ENCODE measurements around the gene CLEC2D.

Gene CLEC2D

GRCh38 chr12:9660046-9660445, 9.5 kb upstream of the CLEC2D start:
- Histone ChIP-seq H2AFZ (ENCODE audit: low read length) (no peak overlapping the region), H4K91ac (ENCODE audit: low read depth, low read length, poor library complexity) (no peak overlapping the region), H4K8ac (ENCODE audit: low read depth, low read length) (no peak overlapping the region), H3K14ac (ENCODE audit: low read length) (no peak overlapping the region), H2BK120ac (ENCODE audit: low read depth, low read length) (no peak overlapping the region), H3K23ac (ENCODE audit: low read depth, low read length, poor library complexity) (no peak overlapping the region), H3K79me1 (ENCODE audit: low read depth, low read length) (no peaks in the 10 kb centered on the region), H3K4me3 (ENCODE audit: low read length in 2 of 2) (no peak overlapping the region), H2AK5ac (ENCODE audit: low read depth, low read length) (no peak overlapping the region), H2BK15ac (ENCODE audit: low read length) (no peak overlapping the region), H3K27ac (replicated peaks; ENCODE audit: low read length) (no peak overlapping the region), H3K27me3 (ENCODE audit: control insufficient read depth in 3 of 3, insufficient read depth in 3 of 3, low read depth in 1 of 3, low read length in 3 of 3) (no peaks in the 10 kb centered on the region), H3K18ac (ENCODE audit: low read length) (no peak overlapping the region), H3K4ac (ENCODE audit: low read length) (no peak overlapping the region), H2BK5ac (ENCODE audit: low read length) (no peak overlapping the region), H3K4me1 (ENCODE audit: control insufficient read depth in 2 of 2, insufficient read depth in 1 of 2, low read depth in 1 of 2, low read length in 2 of 2) (no peaks in the 10 kb centered on the region), H3K36me3 (replicated peaks in 1 of 2; ENCODE audit: control insufficient read depth in 2 of 2, insufficient read depth in 2 of 2, low read length in 2 of 2) (peaks cover 11 to 100% of the 10 kb centered on the region in 2 donors), H3K9ac (ENCODE audit: low read depth, low read length, poor library complexity) (no peak overlapping the region), H2BK12ac (ENCODE audit: low read length) (no peak overlapping the region), H3K9me3 (replicated peaks in 1 of 2; ENCODE audit: control insufficient read depth in 2 of 2, insufficient read depth in 1 of 2, low read depth in 1 of 2, low read length in 2 of 2) (peaks cover 2 to 4% of the 10 kb centered on the region in 2 donors), H3K4me2 (ENCODE audit: insufficient read depth, low read length, poor library complexity, severe bottlenecking) (no peak overlapping the region)
- DNase-seq (ENCODE audit: low spot score): no peak
- no CpG with 5 or more reads among the region's 1 CpG for WGBS, 2 donors (ENCODE audit: extremely low coverage in 2 of 2, insufficient read length in 2 of 2, insufficient replicate concordance in 1 of 2)

- no peak overlapping the region for H2AK5ac ChIP-seq (ENCODE audit: low read depth, low read length)
- H4K91ac ChIP-seq (ENCODE audit: low read depth, low read length, poor library complexity): no peak overlapping the region
- no peak overlapping the region for H3K27ac ChIP-seq (replicated peaks; ENCODE audit: low read length)
- H2BK120ac ChIP-seq (ENCODE audit: low read depth, low read length): no peak overlapping the region
- H3K4me3 ChIP-seq (ENCODE audit: low read length in 2 of 2): no peak overlapping the region
- no peak overlapping the region for H2BK12ac ChIP-seq (ENCODE audit: low read length)
- no peak overlapping the region for H3K23ac ChIP-seq (ENCODE audit: low read depth, low read length, poor library complexity)
- H3K36me3 ChIP-seq (replicated peaks in 1 of 2; ENCODE audit: control insufficient read depth in 2 of 2, insufficient read depth in 2 of 2, low read length in 2 of 2): peaks cover 11 to 95% of the 10 kb centered on the region in 2 donors
- DNase-seq (ENCODE audit: low spot score): no peak
- no peak overlapping the region for H3K4ac ChIP-seq (ENCODE audit: low read length)
- whole genome bisulfite sequencing, 2 donors (ENCODE audit: extremely low coverage in 2 of 2, insufficient read length in 2 of 2, insufficient replicate concordance in 1 of 2): no CpG with 5 or more reads among the region's 2 CpGs
- H2AFZ ChIP-seq (ENCODE audit: low read length): no peak overlapping the region
- no peak overlapping the region for H2BK15ac ChIP-seq (ENCODE audit: low read length)
- no peaks in the 10 kb centered on the region for H3K79me1 ChIP-seq (ENCODE audit: low read depth, low read length)
- H3K14ac ChIP-seq (ENCODE audit: low read length): no peak overlapping the region
- H3K27me3 ChIP-seq (ENCODE audit: control insufficient read depth in 3 of 3, insufficient read depth in 3 of 3, low read depth in 1 of 3, low read length in 3 of 3): no peaks in the 10 kb centered on the region
- no peaks in the 10 kb centered on the region for H3K4me1 ChIP-seq (ENCODE audit: control insufficient read depth in 2 of 2, insufficient read depth in 1 of 2, low read depth in 1 of 2, low read length in 2 of 2)
- no peak overlapping the region for H3K4me2 ChIP-seq (ENCODE audit: insufficient read depth, low read length, poor library complexity, severe bottlenecking)
- no peak overlapping the region for H3K18ac ChIP-seq (ENCODE audit: low read length)
- no peak overlapping the region for H3K9ac ChIP-seq (ENCODE audit: low read depth, low read length, poor library complexity)
- H4K8ac ChIP-seq (ENCODE audit: low read depth, low read length): no peak overlapping the region
- H3K9me3 ChIP-seq (replicated peaks in 1 of 2; ENCODE audit: control insufficient read depth in 2 of 2, insufficient read depth in 1 of 2, low read depth in 1 of 2, low read length in 2 of 2): peaks cover 2 to 4% of the 10 kb centered on the region in 2 donors
- H2BK5ac ChIP-seq (ENCODE audit: low read length): no peak overlapping the region
These were observed 7.8 kb upstream of the CLEC2D start for GRCh38 chr12:9661720-9662119.

- Histone ChIP-seq H3K23ac (ENCODE audit: low read depth, low read length, poor library complexity) (no peak overlapping the region), H3K36me3 (replicated peaks in 1 of 2; ENCODE audit: control insufficient read depth in 2 of 2, insufficient read depth in 2 of 2, low read length in 2 of 2) (peaks cover 9 to 87% of the 10 kb centered on the region in 2 donors)
These were observed 7.0 kb upstream of the CLEC2D start for GRCh38 chr12:9662488-9662887.

DNA sequence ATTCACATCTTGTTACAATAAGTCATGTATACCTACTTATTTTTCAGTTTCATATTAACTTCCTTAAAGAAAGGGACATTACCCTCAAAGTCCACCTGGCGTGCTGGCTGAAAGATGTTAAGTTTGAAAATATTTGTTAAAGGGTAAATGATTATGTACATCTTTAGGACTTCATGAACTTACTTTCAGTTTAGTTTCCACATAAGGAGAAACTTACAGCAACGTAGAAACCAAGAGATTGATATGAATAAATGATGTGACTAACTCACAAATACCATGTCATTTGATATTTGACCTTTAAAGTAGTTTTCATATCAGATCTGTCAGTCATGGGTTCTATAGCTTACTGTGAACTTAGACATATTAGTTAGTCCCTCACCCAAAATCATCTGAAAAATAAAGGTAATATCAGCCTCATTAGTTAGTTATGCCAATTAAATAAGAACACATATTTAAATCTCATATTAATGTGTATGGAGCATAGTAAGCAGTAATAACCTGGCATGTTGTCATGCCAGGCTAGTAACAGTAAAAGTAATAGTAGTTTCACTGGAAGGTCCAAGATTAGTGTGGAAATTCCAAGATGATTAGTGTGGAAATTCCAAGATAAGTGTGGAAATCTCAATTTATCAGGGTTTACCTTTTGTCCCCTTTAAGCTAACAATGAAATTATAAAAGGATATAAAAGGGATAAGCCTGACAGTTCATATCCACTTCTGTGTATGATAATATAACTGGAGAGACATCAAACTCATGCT, 1.9 kb upstream of the CLEC2D start:
- no peak overlapping the region for H2BK12ac ChIP-seq (ENCODE audit: low read length)
- no peak overlapping the region for H2BK15ac ChIP-seq (ENCODE audit: low read length)
- no peaks in the 10 kb centered on the region for H3K79me1 ChIP-seq (ENCODE audit: low read depth, low read length)
- no peak overlapping the region for H3K4me2 ChIP-seq (ENCODE audit: insufficient read depth, low read length, poor library complexity, severe bottlenecking)
- H2AFZ ChIP-seq (ENCODE audit: low read length): no peak overlapping the region
- no peak overlapping the region for H4K91ac ChIP-seq (ENCODE audit: low read depth, low read length, poor library complexity)
- DNase-seq (ENCODE audit: low spot score): no peak
- H3K4me3 ChIP-seq (ENCODE audit: low read length in 2 of 2): no peak overlapping the region
- H3K36me3 ChIP-seq (replicated peaks in 1 of 2; ENCODE audit: control insufficient read depth in 2 of 2, insufficient read depth in 2 of 2, low read length in 2 of 2): peaks cover under 1 to 40% of the 10 kb centered on the region in 2 donors
- H2AK5ac ChIP-seq (ENCODE audit: low read depth, low read length): no peak overlapping the region
- H3K27me3 ChIP-seq (ENCODE audit: control insufficient read depth in 3 of 3, insufficient read depth in 3 of 3, low read depth in 1 of 3, low read length in 3 of 3): no peaks in the 10 kb centered on the region
- H3K23ac ChIP-seq (ENCODE audit: low read depth, low read length, poor library complexity): no peak overlapping the region
- H3K4me1 ChIP-seq (ENCODE audit: control insufficient read depth in 2 of 2, insufficient read depth in 1 of 2, low read depth in 1 of 2, low read length in 2 of 2): no peaks in the 10 kb centered on the region
- H3K4ac ChIP-seq (ENCODE audit: low read length): no peak overlapping the region
- no peak overlapping the region for H4K8ac ChIP-seq (ENCODE audit: low read depth, low read length)
- H3K9ac ChIP-seq (ENCODE audit: low read depth, low read length, poor library complexity): no peak overlapping the region
- H3K18ac ChIP-seq (ENCODE audit: low read length): no peak overlapping the region
- H2BK120ac ChIP-seq (ENCODE audit: low read depth, low read length): no peak overlapping the region
- peaks cover 0 to 4% of the 10 kb centered on the region in 2 donors for H3K9me3 ChIP-seq (replicated peaks in 1 of 2; ENCODE audit: control insufficient read depth in 2 of 2, insufficient read depth in 1 of 2, low read depth in 1 of 2, low read length in 2 of 2)
- no peak overlapping the region for H3K27ac ChIP-seq (replicated peaks; ENCODE audit: low read length)
- no peak overlapping the region for H2BK5ac ChIP-seq (ENCODE audit: low read length)
- WGBS, 2 donors (ENCODE audit: extremely low coverage in 2 of 2, insufficient read length in 2 of 2, insufficient replicate concordance in 1 of 2): no CpG with 5 or more reads among the region's 2 CpGs
- H3K14ac ChIP-seq (ENCODE audit: low read length): no peak overlapping the region

More at GRCh38 chr12:9662488-9662887, 7.0 kb upstream of the CLEC2D start:
- no peak overlapping the region for H2BK5ac ChIP-seq (ENCODE audit: low read length)
- no peaks in the 10 kb centered on the region for H3K79me1 ChIP-seq (ENCODE audit: low read depth, low read length)
- no peak overlapping the region for H3K9ac ChIP-seq (ENCODE audit: low read depth, low read length, poor library complexity)
- H2AFZ ChIP-seq (ENCODE audit: low read length): no peak overlapping the region
- H3K4me1 ChIP-seq (ENCODE audit: control insufficient read depth in 2 of 2, insufficient read depth in 1 of 2, low read depth in 1 of 2, low read length in 2 of 2): no peaks in the 10 kb centered on the region
- H3K27me3 ChIP-seq (ENCODE audit: control insufficient read depth in 3 of 3, insufficient read depth in 3 of 3, low read depth in 1 of 3, low read length in 3 of 3): no peaks in the 10 kb centered on the region
- no peak overlapping the region for H4K91ac ChIP-seq (ENCODE audit: low read depth, low read length, poor library complexity)
- H2BK15ac ChIP-seq (ENCODE audit: low read length): no peak overlapping the region
- H3K4me3 ChIP-seq (ENCODE audit: low read length in 2 of 2): no peak overlapping the region
- no peak overlapping the region for H3K4ac ChIP-seq (ENCODE audit: low read length)
- no peak overlapping the region for H2BK120ac ChIP-seq (ENCODE audit: low read depth, low read length)
- H2AK5ac ChIP-seq (ENCODE audit: low read depth, low read length): no peak overlapping the region
- H4K8ac ChIP-seq (ENCODE audit: low read depth, low read length): no peak overlapping the region
- H3K14ac ChIP-seq (ENCODE audit: low read length): no peak overlapping the region
- no peak for DNase-seq (ENCODE audit: low spot score)
- no peak overlapping the region for H2BK12ac ChIP-seq (ENCODE audit: low read length)
- H3K18ac ChIP-seq (ENCODE audit: low read length): no peak overlapping the region
- H3K27ac ChIP-seq (replicated peaks; ENCODE audit: low read length): no peak overlapping the region
- H3K9me3 ChIP-seq (replicated peaks in 1 of 2; ENCODE audit: control insufficient read depth in 2 of 2, insufficient read depth in 1 of 2, low read depth in 1 of 2, low read length in 2 of 2): peaks cover 2 to 4% of the 10 kb centered on the region in 2 donors
- no peak overlapping the region for H3K4me2 ChIP-seq (ENCODE audit: insufficient read depth, low read length, poor library complexity, severe bottlenecking)

Measured in neuronal stem cell (in vitro differentiated cells).